ENCODE data around the gene GJC2. TPM values are rescaled to one million over a fixed set of nuclear protein-coding genes. Genes with fewer than 3 reads are reported as not detected.

The GJC2 gene
- total RNA-seq, 1 experiment from 2014 or later = 45.3 TPM

DNA sequence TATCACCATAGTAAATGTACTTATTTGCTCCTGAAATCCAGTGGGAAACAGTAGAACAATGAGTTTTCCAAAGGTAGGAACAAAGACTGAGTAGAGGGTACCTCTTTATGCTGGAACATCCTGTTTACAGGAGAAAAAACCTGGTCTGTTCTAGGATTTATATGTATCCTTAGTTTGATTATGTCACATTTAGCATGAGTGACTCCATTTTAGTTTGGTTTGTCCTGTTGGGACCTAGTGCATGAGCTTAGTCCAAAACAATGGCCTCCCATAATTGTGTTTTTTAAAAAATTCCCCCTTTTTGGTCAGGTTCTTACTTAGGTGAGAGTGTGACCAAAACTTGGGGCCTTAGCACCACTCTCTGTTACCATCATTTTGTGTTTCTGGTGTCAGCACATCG, 37.1 kb upstream of the GJC2 start:
- no peak for DNase-seq (ENCODE audit: low spot score)

DNA sequence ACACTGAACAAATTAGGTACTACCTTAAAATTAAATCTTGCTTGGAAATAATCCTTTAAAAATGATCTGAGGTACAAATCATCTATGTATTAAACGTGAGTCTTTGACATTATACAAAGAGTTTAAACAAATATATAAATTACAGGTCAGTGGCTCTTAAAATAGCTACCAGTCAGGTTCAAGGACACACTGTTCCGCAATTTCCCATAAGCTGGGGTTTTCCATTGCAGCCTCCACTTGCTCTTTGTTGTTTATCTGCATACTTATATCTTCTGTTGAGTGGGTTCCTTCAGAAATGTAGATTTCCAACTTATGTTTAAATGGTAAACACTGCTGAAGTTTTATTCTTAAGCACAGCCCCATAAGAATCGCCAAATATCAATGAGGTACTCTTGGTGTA, 34.9 kb upstream of the GJC2 start:
- DNase-seq (ENCODE audit: low spot score) = no peak

DNA sequence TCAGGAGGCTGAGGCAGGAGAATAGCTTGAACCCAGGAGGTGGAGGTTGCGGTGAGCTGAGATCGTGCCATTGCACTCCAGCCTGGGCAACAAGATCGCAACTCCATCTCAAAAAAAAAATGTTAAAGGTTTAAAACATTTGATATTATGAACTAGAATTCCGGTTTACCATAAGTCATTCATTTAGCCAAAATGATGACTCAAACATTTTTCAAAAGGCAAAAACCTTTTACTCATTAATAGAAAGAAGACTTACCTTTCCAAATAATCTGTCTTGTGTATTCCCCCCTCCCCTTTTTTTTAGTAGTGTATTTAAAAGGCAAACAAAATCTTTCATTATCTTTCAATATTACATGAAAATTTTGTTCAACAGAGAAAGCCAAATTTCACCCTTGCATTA, 32.4 kb upstream of the GJC2 start:
- DNase-seq (ENCODE audit: low spot score) = no peak

DNA sequence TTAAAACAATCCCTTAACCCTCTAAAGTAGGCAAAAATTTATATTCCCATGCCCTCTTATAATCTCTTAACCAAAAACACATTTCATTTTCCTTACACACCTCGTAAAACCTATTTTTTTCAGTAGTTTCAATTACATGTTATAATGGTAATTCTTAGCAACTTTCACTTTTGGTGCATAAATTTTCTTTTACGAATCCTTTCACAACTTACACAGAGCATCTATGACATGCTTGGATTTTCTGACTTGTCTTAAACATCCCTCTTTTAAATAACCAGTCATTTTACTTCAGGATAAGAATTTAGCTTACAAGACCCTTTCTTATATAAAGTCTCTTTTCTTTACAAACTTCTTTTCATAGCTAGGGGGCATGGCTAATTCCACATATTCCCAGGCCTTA, 31.7 kb upstream of the GJC2 start:
- DNase-seq (ENCODE audit: low spot score) = no peak

DNA sequence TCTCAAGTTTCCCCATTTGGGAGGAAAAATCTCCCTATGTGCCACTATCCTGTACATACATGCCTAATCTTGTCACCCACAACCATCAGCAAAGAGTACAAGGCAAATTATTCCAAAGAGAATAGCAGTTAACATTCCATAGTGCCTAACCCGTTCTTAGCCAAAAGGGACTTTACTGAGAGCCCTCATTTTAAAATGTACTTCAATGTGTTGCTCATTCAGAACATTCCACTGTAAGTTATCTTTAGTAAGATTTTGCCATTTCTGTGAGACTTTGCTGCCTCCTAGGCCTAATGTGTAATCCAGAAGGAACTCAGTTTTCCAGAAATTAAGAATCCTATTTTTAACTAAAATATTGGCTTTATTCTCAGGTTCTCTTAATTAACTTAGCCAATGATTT, 29.4 kb upstream of the GJC2 start:
- no peak for DNase-seq (ENCODE audit: low spot score)

DNA sequence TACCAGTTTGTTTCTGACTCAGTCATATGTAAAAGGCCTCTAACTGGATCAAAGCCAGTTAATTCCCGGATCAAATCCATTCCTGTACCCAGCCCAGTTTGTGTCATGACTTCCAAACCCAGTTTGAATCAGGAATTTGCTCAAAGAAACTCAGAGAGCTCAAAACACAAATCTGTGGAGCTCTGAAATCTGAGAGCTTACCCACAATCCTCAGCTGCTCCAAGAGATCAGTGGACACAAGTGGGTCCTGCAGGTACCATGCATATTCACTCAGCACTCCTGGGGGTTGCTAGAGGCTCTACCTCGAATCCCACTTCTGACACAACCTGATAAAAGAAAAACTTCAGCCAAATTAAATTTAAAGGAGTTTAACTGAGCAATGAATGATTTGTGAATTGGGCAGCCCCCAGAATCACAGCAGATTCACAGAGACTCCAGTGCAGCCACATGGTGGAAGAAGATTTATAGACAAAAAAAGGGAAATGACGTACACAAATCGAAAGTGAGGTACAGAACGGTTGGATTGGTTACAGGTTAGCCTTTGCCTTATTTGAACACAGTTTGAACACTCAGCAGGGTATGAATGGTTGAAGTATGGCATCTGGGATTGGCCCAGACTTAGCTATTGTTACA, 28.8 kb upstream of the GJC2 start:
- no peak for DNase-seq (ENCODE audit: low spot score)

DNA sequence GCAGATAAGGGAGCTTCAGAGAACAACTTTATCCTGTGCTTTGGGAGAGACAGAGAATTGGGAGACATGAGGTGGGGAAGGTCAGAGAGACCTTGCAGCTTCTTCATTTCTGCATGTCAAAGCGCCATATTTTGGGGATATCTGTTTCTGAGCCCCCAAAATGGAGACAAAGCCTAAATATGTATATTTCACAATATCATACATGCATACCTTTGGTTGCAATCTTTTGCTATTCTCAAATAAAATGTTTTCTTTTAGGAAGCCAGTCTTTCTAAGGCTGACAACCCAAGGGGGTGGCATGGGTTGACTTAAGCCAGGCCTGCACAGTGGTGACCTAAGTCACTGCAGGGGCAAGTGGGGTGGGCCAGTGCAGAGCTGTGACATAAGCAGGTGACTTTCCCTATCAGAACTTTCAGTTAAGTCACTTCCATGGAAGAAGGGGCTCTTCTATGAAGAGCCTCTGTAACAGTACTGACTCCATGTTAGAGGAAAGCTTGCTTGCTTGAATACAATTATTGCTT, 26.7 kb upstream of the GJC2 start:
- no peak for DNase-seq (ENCODE audit: low spot score)

DNA sequence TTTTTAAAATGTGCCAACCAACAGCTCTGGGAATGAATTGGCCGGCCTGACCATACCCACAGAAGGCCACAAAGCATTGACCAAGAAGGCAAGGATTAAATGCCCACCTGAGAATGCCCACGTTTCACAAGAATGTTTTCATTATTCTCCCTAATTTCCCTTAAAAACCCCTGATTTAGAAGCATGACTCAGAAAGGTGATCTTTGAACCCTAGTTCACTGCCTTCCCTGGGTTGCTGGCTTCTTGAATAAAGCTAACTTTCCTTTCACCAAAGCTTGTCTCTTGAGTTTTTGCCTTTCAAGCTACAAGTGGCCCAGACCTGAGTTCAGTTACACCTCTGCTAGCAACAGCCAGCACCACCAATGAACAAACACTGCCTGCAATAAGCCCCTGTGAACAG, 26.2 kb upstream of the GJC2 start:
- DNase-seq (ENCODE audit: low spot score) = no peak

DNA sequence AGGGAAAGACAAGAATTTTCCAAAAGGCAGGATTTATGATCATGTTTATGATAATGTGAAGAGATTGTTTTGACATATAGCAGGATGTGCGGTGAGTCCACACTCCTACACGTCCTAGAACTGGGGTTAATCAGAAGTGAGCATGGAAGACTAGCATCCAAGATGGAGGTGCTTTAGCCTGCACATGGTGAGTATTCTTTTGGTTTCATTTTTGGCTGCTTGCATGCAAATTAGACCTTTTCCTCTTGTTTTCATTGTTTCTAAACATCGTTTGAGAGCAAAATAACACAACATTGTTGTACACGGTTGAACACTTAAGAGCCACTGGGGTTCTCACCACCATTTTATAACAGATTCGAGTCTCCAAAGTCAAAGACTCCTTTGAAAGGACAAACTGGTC, 24.5 kb upstream of the GJC2 start:
- no peak for DNase-seq (ENCODE audit: low spot score)

DNA sequence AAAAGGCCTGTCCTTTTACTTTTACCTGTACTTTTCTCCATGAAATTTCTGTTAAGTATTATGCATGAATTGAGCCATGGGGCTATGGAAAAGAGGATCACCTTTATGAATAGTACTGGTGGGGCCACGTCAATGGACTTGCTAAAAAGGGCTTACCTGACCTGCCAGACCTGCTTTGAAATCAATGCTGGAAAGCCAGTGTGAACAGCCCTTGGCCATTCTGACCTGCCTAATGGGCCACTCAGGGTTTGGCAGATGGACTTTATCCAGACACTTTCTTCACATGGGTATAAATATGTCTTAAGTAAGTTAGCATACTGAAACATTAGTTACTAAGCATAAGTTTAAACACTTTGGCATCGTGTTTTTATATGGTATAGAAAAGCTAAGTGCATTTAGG, 18.0 kb upstream of the GJC2 start:
- peak; percentile 16 for DNase-seq (ENCODE audit: low spot score)

DNA sequence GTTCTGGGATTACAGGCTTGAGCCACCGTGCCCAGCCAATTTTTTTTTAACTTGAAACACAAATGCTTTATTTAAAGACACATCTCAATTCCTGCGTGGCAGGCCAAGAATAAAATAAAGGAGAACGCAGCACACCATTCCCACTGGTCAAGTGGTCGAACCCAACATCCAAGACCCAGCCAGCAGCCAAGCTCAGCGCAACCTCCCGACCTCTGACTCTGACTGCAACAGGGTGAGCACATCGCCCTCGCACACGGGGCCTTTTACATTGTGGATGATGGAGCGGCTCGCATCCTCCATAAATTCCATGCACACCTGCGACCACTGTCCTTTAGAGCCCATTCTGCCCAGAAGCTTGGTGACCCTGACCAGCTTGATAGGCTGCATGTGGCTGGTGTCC, 15.1 kb upstream of the GJC2 start:
- no peak for DNase-seq (ENCODE audit: low spot score)

DNA sequence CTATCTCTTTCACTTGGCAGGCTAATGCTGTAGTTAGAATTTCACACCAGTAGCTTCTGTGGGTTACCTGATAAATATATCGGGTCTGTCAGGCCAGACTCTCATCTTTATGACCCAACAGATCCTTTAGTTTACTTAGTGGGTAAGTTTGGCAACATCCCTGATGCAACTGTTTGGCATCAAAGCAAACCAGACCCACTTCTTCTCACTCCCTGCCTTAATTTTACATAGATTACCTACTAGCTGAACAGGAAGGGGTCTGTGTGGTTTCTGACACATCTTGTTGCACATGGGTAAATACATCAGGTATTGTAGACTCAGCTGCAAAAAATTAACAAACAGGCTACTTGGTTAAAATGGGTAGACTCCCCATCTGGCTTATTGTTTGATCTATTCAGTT, 12.8 kb upstream of the GJC2 start:
- no peak for DNase-seq (ENCODE audit: low spot score)

DNA sequence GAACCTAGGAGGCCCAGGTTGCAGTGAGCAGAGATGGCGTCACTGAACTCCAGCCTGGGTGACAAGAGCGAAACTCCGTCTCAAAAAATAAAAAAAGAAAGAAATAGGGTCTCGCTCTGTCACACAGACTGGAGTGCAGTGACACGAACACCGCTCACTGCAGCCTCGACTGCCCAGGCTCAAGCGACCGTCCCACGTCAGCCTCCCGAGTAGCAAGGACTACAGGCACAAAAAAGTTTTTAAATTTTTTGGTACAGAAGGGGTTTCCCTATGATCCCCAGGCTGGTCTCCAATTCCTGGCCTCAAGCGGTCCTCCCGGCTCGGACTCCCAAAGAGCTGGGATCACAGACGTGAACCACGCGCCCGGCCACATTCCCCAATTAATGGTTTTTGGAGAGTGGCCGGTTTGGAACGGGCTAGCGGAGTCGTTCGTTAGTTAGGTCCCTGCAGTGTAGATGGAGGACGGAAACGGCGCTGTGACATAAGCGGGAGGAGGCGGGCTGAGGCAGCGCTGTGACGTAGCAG, 10.3 kb upstream of the GJC2 start:
- DNase-seq (ENCODE audit: low spot score) = no peak

DNA sequence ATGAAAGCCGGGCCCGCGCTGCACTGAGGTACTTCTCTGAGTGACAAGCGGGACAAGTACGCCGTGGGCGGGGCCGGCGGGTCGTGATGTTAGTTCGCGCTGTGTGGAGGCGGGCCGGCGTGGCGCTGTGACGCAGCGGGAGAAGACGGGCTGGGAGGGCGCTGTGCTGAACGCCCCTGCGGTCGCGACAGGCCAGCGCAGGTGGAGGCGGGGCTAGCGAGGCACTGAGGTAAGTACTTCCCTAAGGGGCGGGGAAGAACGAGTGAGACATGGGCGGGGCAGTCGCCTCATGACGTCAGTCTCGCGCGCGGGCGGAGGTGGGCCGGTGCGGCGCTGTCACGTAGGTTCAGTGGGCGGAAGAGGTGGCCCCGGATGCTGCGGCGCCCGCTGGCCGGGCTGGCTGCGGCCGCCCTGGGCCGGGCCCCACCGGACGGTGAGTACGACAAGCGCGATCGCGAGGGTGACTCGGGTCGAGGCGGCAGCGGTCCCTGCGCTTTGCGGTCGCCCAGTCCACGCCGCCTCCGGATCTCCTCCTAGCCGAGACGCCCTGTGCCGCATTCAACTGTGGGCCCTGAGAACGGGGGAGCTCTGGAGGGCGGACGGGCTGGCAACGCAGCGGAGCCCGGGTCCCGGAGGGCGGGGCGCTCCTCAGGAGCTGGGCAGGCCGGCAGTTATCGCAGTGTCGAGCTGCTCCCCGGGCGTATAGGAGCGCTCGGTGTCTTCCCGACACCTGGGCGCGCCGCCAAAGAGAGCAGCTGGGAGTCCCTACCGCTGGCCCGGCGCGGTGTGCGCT, 9.6 kb upstream of the GJC2 start, which contains the start of gene GUK1:
Gene GUK1 (plus strand): TSS at position 349 of the 793 bp plus-strand sequence. CDS start 24 bp downstream, at position 373.
- peak; percentile 99 for DNase-seq (ENCODE audit: low spot score)

DNA sequence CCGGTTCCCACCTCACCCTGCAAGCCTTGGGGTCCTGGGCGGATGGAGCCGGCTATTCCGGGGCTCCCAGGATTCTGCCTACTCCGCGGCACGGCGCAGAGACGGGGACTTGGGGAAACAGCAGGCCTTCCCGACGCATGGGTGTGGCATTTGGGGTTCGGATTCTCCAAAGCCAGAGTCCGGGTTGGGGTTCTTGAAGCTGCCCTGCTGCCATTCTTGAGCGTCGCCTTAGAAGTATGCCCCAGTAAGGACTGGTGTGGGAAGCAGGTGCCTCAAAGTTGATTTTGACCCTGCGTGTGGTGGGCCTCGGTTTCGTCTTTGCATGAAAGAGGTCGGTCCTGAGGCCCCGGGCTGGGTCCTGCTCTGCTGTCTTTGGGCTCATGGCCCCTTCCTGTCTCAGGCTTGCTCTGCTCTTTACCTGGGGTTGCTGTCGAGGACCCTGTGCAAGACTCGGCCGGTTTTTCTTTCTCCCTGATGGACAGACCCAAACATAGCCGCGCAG, 9.0 kb upstream of the GJC2 start:
- DNase-seq (ENCODE audit: low spot score) = peak; percentile 28

DNA sequence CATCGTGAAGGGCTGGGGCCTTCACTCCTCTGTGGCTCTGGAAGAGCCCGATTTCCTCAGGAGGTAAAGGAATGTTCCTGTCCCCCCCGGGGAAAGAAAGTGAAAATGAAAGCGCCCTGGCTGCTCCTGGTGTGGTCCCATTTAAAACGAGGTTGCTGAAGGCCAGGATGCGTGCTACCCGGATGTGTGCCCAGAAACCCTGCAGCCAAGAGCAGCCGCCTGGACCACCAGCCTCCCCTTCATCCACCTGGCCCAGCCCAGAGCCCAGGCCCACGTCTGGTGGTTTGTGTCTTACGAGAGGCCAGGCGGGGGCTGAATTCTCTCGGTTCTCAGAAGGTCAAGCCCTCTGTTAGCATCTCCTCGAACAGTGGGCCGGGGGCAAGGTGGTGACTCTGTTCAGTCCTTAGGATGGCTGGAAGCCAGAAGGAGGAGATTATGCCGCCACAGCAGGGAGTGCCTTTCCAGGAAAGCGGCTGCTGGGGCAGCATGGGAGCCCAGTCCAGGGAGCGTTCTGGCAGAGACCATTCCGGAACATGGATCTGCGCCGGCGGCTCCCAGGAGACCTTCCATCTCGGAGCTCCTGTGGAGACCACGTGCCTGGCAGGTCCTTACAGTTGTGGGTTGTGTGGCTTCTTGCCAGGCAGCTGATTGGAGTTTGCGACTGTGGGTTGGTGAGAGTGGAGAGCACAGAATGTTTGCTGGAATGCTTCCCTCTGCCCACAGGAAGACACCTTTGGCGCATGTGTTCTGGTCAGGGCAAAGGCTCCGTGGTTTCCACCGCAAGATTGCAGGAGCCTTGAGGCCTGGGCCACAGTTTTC, 8.3 kb upstream of the GJC2 start:
- peak; percentile 59 for DNase-seq (ENCODE audit: low spot score)

DNA sequence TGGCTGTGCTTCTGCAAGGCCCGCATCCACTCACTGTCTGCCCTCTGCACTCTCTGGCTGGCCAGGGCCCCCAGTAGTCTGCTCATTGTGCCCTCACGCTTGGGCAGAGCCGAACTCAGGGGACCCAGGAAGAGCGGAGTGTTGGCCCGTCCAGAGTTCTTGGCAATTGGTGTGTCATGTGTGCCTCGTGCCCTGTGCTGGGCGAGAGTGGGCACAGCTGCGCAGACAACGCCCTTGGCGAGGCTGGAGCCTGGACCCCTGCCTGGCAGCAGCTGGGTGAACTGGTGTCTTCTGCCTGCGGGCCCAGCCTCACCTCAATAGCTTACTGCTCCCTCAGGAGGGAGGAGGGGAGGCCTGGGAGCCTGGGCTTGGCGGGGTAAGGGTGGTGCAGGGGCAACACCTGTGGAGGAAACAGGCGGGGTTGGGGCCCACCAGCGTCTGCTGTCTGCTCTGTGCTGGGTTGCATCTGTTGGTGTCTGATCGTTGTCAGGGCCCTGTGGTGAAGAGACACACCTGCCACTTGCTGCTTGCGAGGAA, 7.5 kb upstream of the GJC2 start:
- DNase-seq (ENCODE audit: low spot score) = no peak

DNA sequence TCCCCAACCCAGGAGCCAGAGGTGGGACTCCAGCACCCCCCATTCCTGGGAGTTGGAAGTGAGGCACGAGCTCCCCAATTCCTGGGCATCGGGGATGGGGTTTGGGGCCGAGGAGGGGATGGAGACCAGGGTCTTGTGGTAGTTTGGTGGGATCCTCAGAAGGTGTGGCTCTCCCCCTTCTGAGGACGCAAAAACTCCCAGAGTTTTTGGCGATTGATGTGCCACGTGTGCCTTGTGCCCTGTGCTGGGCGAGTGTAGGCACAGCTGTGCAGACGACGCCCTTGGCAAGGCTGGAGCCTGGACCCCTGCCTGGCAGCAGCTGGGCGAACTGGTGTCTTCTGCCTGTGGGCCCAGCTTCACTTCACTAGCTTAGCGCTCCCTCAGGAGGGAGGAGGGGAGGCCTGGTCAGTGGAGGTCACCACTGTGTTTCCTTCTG, 7.0 kb upstream of the GJC2 start:
- no peak for DNase-seq (ENCODE audit: low spot score)

DNA sequence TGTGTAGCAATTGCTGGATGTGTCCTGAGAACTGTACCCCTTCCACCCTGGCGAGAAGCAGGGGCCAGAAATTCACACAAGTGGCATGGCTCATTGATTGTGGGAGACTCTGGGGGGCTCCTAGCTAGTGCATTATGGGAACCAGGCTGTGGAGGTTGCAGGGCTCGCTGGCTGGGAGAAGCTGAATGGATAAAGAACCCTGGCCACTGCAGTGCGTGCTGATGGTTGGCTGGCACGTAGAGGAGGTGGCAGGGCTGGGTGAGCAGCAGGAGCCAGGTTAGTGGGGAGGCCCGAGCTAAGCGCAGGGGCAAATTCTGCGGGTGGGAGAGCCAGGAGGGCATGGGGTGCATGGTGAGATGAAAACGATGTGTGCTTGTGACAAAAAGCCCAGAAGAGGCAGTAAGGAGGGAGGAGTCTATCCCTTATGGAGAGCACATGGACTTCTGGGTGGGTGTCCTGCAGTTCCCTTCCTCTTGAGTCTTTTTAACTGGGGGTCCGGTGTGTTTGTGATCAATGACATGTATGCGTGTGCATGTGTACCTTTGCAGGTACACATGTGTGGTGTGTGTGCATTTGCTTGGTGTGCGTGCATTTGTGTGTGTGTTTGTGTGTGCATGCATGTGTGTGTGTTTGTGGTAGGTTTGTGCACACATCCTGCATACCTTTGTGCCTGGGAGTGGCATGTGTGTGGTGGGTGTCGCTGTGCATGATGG, 6.1 kb upstream of the GJC2 start:
- DNase-seq (ENCODE audit: low spot score) = no peak

DNA sequence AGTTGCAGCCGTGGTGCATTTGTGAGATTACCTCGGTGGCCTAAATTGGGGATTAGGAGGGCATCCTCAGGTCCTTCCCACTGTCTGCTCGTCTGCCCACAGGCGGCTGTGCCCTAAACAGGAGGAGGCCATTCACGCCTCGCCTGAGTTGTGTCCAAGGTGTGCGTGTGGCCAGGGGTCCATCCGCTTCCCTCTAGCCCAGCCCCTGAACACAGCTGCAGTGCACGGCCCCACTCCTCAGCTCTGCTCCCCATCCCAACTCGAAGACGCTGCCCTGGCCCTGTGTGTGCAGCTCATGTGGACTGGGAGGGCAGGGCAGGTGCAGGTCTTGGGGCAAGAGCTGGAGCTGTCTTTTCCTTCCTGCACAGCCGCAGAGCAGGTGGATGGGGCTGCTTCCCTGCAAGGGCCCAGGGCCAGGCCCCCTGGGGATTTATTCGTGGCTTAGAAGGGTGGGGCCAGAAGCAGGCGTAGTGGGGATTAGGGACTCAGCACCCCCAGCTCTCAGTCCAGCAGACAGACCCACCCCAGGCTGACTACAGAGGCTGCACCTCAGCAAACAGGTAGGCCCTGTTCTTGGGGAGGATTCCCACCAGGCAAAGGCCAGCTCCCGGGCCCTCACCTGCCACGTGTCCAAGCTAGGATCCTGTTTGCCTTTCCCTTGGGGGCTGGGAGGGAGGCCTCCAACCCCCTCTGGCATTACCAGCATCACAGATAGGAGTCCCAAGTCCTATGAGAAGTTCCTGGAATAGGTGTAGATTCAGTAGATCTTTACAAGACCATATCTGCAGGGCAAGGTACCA, 5.3 kb upstream of the GJC2 start:
- DNase-seq (ENCODE audit: low spot score) = peak; percentile 30

All from HT-29 (cell line).